D341Med (cell line): Measurements from ENCODE around the gene ANKZF1.

Source experiments
- DNase-seq: peaks from one replicate; pipeline ENCODE4 v3.0.0; 2012; ENCODE audit warnings: low spot score

The ANKZF1 gene

DNA sequence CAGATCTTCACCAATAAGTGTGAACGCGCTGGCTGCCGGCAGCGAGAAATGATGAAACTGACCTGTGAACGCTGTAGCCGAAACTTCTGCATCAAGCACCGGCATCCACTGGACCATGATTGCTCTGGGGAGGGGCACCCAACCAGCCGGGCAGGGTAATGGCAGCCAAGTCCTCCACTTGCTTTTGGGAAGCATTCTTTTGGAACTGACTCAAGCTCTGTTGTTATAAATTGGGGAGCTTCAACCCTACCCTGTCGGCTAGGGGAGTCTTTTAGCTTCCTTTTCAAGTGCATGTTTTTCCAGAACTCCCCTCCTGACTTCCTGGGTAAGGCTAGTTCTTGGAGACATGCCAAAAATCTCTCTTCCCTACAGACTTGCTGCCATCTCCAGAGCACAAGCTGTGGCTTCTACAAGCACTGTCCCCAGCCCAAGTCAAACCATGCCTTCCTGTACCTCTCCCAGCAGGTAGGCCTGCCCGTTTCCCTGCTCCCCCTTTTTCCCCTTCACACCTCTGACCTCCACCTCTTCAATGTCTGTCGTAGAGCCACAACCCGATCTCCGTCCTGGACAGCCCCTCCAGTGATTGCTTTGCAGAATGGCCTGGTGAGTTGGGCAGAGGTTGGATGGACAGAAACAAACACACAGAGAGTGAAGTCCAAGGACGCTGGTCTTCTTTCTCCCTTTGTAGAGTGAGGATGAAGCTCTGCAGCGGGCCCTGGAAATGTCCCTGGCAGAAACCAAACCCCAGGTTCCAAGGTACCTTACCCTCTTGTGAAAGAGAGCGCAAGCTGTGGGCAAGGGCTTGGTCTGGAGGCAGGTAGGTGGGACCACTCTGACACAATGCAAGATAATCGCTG lies 21.5 kb upstream of the ANKZF1 start:
- no peak for DNase-seq

DNA sequence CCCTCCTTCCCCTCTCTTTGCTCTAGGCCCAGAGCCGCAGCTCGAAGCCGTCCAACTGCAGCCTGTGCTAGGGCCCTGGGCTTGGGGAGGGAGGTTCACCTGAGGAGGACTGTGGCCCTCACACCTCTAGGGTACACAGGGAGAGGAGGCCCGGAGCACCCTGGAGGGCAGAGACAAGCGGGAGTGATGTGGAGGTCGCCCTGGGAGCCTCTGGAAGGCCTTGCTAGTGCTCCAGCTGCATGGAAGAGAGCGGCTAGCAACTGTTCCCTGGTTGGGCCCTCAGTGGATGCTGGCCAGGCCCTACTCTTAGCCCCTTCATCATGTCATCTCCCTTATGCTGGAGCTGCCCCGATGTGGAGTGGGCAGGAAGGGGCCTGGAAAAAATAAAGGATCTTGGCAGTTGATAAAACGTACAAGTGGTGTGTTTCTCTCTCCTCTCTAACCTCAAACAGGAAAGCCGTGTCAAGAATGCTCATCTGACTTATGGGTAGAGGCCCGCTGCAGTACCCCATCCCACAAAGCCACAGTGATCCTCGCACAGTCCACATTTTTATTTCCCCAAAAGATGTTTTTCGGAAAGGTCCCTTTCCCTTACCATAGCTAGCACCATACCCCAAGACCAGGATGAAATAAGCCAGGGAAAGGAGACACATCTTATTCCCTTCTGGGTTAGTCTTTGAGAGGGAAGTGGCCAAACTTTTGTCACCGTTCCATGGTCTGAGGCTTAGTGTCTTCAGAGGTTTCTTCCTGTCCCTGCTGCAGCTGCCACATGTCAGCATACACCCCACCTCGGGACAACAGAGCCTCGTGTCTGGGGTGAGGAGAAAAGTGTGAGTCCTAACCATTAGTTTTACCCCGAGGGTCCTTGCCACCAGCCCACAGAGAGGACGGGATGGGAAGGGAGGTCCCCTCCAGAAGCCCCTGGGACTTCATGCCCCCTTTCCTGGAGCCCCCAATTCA lies 20.1 kb upstream of the ANKZF1 start:
- no peak for DNase-seq

DNA sequence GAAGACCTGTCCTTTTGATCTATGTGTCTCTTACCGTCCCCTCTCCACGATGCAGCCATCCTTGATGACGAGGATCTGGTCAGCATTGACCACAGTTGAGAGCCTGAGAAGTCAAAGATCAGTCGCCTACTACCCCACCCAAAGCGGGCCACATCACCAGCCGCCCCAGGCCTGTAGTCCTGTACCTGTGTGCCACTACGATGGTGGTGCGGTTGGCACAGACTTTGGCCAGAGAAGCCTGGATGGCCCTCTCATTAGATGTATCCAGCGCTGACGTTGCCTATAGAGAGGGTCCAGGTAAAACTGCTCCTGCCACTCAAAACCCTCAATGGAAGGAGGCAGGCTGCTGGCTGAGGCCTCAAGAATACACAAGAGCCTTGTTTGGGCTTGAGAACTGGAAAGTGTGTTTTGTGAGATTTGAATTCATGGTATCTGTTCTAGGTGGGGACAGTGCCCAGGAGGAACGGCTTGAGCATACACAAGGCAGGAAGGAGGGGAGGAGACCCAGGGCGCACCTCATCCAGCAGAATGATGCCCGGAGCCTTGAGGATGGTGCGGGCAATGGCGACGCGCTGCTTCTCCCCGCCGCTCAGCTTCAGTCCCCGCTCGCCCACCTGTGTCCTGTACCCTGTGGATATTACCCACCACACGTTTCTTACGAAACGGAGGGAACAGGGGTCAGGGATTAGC lies 19.3 kb upstream of the ANKZF1 start:
- DNase-seq = no peak

DNA sequence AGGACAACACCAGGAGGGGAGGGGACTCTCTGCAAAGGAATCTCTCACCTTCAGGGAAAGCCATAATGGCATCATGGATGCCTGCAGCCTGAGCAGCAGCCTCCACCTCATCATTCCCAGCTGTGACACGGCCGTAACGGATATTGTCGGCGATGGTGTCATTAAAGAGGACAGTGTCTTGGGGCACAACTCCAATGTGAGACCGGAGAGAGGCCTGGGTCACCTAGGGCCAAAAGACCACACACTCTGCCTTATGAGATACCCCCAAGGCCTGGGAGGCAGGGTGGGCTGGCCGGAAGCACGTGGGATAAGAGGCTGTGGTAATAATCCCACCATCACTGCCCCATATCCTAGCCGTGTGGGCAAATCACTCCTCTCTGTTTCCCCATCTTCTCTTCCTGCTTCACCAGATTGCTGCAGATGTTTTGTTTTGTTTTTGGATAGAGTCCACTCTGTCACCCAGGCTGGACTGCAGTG lies 18.7 kb upstream of the ANKZF1 start:
- no peak for DNase-seq

DNA sequence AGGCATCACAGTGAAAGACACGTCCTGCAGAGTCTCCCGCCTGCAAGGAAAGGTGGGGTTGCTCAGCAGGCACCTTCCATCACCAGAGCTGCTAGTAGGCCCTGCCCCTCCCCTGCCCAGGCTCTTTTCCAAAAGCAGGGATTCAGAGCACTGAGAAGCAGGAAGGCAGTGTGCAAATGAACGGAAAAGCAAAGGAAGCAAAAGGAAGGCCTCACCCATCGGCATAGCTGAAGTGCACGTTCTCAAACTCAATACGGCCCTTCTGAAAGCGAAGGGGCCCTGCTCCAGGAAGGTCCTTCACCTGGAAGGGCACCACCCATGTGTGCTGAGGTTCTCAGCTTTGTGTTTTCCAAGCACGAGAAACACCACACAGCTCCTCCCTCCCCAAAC lies 16.6 kb upstream of the ANKZF1 start:
- DNase-seq = no peak

DNA sequence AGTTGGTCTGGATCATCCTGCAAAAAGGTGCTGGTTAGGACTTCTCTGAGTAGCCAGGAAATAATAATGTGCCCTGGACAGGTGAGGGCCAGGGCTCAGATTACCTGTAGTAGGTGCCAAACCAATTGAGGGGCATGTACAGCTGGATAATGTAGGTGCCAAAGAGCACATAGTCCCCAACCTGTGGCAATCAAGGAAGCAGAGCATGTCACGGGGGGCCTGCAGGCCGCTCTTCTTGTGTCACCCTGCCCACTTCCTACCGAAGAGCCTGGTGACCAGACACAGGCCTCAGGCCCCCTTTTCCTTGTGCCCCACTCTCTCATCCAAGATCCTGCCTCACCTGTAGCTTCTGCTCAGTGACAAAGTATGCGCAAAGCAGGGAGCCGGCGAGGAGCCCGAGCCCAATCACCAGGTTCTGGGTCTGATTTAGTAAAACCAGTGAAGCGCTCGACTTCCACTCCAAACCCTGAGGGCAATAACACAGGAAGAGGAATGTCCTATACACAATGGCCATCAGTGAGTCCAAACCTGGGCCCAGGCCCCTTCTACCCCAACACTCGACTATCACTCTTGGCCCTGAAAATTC lies 16.0 kb upstream of the ANKZF1 start:
- DNase-seq = no peak

DNA sequence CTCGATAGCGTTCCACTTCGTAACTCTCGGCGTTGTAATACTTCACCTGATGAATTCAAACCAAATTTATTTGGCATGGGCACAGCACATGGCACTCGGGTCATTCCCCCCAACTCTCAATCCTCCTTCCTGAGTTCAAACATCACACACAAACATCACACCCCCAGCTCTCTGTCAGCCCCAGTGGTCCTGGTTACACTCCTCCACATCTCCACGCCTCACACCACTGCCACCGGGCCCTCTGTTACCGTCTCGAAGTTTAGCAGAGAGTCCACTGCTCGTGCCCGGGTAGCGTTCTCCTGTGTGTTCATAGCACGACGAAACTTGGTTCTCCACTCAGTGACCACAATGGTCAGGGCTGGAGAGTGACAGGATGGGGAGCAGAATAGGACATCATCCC lies 15.5 kb upstream of the ANKZF1 start:
- no peak for DNase-seq

DNA sequence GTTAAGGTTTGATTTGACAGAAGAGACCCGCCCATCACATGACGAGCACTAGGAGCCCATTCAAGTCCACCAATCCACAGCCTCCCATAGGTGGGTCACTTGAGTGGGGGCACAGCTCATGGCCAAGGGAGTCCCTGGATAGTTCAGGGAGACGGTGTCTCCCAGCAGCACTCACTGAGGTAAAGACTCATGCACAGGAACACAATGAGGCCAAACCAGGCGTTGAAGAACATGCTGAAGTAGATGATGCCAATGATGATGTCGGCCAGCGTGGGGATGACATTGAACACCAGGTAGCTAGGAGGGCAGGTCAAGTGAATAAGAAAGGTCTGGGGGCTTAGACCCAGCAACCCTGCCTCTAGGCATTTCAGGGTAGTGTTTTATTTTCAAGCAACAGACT lies 14.8 kb upstream of the ANKZF1 start:
- no peak for DNase-seq

DNA sequence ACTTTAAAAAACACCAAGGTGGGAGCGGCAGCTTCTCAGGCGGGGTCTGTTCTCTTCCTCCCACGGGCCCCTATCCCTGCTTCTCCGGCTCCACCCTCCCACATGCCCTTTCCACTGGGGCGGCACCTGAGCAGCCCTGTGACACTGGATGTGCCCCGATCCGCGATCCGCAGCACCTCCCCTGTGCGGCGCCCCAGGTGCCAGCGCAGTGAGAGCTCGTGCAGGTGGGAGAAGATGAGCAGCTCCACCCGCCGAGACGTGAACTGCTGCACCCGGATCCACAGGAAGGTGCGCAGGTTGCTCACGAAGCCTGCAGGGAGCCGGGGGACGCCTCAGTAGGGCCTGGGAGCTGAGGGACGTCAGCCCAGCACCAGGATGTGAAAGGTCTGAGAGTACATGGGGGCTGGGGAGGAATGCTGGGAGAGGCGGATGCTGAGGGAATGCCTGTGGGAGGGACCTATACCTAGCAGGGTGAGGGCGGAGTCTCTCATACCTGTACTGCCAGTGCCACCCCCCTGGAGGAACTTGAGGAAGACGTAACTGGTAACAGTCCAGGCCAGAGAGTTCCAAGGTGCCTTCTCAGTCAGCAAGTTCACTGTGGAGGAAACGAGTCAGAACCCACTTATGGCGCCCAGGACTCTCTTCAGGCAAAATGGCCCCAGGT lies 13.6 kb upstream of the ANKZF1 start:
- DNase-seq = no peak

DNA sequence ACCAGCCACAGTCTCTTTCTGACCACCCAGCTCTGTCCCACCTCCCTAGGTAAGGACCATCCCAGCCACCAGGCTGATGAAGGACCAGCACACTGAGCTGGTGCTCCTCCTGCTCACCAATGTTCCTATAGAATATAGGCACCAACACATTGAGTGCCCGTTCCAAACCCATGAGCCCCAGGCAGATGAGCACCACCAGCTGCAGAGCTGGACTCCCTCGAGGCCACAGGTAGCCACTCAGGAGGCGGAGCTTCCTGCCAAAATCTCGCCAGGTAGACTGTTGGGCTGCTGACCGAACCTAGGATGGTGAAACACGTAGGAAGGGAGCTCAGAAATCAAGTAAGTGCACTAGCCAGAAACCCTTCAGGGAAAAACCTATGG lies 13.1 kb upstream of the ANKZF1 start:
- no peak for DNase-seq

DNA sequence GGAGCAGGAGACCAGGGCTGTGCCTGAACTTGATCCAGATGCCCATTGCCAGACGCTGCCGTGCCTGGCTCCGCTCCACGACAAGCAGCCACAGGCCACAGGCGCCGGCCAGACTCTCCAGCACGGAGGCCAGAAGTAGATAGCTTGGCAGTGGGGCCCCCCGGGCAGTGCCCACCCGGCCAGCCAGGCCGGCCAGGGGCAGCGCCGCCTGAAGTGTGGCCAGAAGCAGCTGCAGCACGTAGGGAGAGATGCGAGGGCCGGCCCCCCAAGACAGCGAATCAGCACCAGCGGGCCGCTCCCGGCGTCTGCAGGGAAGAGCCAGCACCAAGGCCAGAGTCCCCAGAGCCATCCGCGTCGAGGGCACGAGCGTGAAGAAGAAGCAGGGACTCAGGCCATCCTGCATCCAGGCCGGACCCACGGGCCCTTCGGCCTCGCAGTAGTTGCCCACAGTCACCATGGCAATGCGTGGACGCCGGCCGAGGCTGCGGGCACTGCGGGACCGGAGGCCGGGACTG lies 11.3 kb upstream of the ANKZF1 start:
- DNase-seq = peak; percentile 57

DNA sequence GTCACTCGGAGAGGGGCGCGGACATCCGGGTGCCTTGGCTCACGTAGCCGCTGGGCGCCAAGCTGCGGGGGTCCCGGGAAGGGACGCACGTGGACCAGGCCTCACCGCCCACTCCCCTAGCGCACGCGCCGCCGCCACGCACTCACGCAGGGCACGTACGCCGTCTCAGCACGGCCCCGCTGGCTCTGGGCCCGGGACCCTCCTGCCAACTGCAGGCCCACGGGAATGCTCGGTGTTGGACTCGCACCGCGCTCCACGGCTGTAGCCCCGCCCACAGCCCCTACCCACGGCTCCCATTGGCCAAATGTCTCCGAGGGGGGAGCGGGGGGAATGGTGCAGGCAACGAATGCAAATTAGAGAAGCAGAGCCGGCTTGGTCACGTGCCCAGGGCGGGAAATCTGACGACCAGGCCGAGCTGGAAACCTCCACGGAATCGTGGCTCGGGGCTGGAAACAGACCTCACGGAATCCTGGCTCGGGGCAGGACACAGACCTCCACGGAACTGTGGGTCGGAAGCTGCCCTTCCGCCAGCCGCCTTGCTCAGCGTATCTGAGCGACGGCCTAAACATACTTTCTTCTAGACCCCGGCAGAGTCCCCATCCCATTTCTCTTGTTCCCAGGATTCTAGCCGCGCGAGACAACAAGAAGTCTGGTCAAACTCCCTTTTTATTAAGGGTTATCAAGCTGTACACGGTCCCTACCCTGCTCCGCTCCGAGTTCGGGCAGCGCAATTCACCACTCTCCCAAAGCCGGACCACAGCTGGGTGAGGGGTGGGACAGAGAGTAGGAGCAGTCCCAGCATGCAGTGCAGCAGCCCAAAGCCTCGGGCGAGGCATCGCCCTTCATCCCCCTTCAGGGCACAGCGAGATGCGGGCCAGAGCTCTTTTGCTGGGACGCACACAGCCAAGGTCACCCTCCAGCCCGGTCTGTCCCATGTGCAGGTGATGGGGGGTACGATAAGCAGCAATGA lies 10.6 kb upstream of the ANKZF1 start, which contains the start of gene ABCB6:
TSS of gene ABCB6 (minus strand) at position 227 of the 970 bp plus-strand sequence. CDS start 285 bp downstream, outside the sequence.
- DNase-seq = peak; percentile 95

DNA sequence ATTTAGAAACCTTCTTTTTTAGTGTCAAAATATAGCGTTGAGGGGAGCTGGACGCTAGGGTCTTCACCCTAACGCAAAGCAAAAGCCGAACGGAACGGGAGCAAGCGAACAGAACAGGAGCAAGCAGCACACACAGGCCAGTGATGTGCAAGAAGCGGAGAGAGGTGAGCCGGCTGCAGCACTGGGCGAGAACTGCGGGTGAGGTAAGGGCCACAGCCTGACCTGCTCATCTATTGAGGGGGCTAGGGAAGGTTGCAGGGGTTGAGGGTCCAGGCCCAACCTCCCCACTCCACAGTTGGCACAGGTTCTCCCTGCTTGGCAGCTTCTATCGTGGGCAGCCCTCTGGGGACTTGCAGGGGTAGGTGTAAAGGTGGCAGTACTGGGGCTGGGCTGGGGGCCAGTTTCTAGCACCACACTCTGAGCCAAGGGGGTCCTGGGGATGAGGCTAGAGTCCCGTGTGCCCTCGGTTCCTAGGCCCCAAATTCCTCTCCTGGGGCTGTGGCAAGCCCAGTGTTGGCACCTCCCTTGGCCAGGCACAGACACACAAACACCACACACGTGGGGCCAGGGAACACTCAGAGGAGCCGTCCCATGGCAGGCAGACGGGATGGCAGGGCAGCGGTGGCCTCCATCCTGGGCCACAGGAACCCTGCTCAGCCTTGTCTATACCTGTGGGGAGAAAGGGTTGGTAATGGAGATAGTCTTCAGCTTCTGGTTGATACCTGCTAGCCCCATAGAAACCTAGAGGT lies 9.6 kb upstream of the ANKZF1 start:
- no peak for DNase-seq

DNA sequence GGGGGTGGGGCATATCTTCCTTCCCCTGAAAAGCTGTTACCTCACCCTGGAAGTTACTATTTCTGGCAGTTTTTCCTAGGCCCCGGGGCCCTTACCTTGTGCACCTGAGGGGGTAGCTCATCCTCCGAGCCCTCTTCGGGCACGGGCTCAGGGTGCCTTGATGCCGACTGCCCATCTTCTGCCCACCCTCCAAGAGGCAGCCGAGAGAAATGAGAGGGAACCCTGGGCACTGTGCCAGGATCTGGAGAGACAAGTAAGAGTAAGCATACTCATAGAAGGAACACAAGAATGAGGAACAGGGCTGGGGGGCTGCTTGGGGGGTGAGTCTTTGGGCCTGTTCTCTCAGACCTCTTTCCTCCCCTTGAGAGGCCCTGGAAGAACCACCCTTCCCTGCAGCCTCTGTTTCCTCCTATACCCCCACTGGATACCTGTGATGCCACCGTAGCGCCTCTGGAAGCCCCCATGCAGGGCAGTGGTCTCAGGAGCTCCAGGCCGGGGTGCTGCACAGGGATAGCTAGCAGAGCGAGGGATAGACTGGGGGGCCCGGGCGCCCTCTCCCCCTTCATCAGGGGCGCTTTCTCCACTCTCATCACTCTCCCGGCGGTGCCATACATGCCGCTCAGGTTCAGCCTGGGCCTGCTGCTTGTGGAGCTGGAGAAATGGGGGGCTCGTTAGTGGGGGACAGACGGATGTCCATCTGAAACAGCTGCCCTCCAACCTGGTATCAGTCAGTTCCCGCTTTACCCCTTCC lies 8.8 kb upstream of the ANKZF1 start:
- no peak for DNase-seq

DNA sequence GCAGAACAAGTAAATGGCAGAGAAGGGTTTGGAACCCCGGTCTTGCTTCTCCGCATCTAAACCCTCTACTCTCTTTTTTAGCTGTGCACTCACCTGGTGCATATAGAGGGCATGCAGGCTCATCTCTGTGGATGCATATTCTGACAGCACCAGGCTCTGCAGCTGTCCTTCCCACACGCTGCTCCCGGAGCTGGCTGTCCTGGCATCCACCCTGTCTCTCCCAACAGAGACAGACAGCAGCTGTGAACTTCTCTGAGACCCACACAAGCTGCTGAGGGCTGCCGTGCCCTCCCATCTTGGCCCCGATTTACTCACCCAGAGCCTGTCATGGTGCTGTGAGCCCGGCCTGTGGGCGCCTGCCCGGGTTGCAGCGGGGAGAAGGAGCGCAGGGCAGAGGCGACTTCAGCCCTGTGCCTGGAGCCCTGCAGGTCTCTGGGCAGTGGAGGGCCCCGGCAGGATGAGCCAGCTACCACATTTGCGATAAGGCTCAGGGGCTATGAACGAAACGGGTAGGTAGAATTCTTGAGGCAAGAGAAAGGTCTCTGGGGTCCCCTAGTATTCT lies 7.6 kb upstream of the ANKZF1 start:
- no peak for DNase-seq

DNA sequence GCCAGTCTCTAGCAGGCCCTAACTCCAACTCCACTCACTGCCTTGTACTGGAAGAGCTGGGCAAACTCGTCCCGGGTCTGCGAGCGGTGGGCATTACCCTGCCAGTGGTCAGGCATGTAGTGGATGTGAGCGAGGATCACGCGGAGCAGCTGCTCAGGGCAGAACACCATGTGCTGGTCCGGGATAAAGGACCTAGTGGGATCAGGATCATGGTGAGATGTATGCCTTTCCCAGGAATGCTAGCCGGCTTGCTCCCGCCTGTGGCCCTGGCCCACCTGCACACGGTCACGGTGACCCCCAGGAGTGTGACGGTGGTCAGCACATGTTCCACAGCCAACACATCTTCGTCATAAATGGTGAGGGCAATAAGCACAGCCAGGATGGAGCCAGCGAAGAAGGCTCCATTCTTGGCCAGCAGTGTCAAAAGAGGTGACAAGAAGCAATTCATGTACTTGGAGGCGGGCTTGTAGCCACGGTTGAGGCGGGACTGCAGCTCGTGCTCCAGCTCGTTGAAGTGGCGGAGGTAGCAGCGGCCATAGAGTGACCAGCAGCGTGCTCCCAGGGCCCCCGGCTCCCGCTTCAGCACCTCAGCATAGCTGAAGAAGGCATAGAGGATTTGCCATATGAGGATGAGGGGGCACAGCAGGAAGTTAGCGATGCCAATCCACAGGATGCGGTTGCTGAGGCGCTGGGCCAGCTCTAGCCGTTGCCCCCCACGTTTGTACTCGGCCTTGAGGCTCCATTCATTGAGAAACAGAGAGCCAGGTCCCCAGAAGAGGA lies 5.6 kb upstream of the ANKZF1 start:
- no peak for DNase-seq

DNA sequence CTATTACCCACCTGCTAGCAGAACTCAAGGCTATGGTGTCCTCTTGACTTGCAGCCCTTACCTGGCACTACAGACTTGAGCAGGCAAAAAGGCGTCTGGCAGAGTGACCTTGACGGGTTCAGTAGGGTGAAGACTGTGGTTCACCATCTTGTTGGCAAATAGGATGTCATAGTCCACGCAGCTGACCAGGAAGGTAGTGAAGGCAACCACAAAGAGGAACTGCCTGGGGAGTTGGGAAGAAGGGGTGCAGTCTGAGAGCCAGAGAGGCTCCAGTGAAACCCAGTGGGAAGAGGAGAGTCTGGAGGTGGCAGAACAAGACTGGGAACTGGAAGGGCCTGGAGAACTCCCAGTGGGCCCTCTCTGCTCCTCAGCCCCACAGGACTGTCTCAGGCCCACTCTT lies 4.3 kb upstream of the ANKZF1 start:
- DNase-seq = no peak
